Posterior vena cava (tissue), 2 donors: ENCODE measurements around the gene CTU2. TPM values are rescaled to one million over a fixed set of nuclear protein-coding genes. Genes with fewer than 3 reads are reported as not detected.
A peak's percentile ranks its signal among the peaks of the same experiment; 100 is the strongest.

ENCODE experiments used
- DNase-seq: peaks from one replicate; pipeline ENCODE4 v3.0.0-alpha.2; 2020; ENCODE audit warnings: low spot score
- intact Hi-C, 2 donors: fragments of 100-400 bp; cut with DNase I; formaldehyde crosslinking; loops; one replicate each; pipeline versions ENCODE4 v1.14.1 to v1.14.2; 2022 to 2023
- total RNA-seq, 2 donors: library from RNA; stranded (reverse); fragmentation: NEBNext Ultra II Directional; extraction: Animal tissue kit (Norgen Biotek cat#: 25700); gene quantifications; one replicate each; pipeline ENCODE4 v1.2.1, GENCODE V29; 2021
- donor health status: DM: yes; HTN: yes; CAD: no.
- donor health status: DM: yes; HTN: yes; CAD: no.

Gene CTU2
- total RNA-seq, 2 donors from 2014 or later, result 17.2 to 20.4 TPM

DNA sequence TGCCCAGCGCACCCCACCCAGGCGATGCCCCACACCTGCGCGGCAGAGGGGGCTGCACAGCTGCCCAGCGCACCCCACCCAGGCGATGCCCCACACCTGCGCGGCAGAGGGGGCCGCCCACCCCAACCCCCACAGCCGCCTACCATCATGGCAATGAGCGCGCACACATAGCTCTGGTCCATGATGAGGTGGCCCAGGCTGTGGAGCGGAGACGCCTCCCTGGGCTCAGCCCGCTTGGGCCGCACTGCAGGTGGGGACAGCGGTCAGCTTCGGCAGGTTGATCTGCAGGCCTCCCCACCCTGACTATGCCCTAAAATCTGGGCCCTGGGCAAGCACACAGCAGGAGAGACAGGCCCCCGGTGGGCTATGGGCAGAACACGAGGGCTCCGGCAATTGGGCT is 30.2 kb downstream of the CTU2 start:
- intact Hi-C loops, result loop anchor here (2.0 to 10.0 kb wide), 2 partner anchors 50 to 428 kb away; no protein-coding TSS in a partner anchor

DNA sequence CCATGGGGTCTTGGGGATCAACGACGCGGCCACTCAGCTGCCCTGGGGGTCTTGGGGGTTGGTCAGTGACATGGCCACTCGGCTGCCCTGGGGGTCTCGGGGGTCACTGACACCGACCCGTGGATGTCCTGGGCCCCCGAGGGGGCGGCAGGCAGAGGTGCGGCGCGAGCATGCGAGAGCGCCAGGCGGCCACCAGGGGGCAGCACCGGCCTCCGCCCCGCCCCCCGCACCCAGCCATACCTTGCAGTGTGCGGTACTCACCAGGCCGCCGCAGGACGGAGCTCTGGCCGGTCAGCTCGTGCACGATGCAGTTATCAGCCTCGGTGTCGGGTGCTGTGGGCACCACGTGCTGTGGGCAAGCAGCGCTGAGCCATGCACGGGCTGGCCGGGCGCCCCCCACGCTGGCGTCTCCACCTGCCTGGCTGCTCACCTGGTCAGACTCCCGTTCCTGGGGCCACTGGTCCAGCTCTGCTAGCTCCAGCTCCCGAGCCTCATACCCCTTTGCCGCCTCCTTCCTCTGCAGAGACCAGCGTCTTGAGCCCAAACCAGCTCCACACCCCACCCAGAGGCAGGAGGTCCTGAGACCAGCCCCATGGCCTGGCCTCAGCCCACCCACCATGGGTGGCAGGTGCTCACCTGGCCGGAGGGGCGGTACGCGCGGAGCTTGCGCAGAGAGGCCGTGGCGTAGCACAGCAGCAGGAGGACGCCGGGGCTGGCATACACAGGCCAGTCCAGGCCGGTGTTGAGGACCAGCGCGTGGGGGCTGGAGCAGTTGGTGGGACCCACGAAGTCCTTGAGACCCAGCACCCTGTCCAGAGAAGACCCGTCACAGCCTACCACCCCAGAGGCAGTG is 31.2 kb downstream of the CTU2 start:
- peak; percentile 92 for DNase-seq

More for the DNA sequence above, 30.2 kb downstream of the CTU2 start:
- DNase-seq, result no peak

GRCh38 chr16:88738151-88739084 is 32.1 kb downstream of the CTU2 start:
- intact Hi-C loops, result loop anchor here in 1 of 2 donors (2.0 to 10.0 kb wide), 2 partner anchors 46 to 426 kb away; partner anchors contain the start of gene PIEZO1
- DNase-seq, result no peak

More for the DNA sequence above, 31.2 kb downstream of the CTU2 start:
- intact Hi-C loops, result loop anchor here (2.0 to 10.0 kb wide), 3 partner anchors 47 to 427 kb away; partner anchors contain the start of gene PIEZO1 (in 1 of the 2)

- DNase-seq, result no peak
- intact Hi-C loops, result loop anchor here in 1 of 2 donors (2.0 to 10.0 kb wide), 2 partner anchors 45 to 425 kb away; partner anchors contain the start of gene PIEZO1
Measured at GRCh38 chr16:88739139-88739976, 33.1 kb downstream of the CTU2 start.

DNA sequence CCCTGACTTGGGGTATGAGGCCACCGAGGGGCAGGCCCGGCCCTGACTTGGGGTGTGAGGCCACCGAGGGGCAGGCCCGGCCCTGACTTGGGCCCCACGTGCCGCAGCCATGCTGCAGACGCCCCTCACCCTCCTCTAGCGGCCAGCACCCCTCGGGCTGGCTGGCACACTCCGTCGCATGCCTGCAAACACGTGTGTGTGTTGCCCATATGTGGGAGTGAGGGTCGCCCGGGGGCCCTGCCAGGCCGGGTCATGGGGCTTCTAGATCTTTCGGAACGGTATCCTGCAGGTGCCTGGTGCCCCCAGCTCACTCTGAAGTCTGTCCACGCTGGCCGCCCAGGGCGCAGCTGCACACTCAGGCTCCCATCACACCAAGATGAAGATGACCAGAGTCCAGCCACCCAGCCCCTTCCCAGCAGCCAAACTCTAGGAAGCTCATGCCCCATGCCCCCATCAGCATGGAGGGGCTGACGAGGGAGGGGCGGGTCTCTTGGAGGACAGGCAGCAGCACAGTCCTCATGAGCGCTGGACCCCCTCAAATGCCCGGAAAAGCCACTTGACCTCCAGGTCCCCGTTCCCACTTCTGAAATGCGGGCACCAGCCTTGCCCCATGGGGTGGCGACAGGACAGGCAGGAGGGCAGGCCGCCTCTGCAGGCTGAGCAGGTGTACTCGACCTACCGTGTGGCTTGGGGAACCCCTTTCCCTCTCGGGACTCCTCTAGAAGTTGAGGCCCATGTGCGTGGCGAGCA is 33.8 kb downstream of the CTU2 start:
- intact Hi-C loops, result loop anchor here (2.0 to 10.0 kb wide), 3 partner anchors 25 to 425 kb away; partner anchors contain the start of gene PIEZO1 (in 1 of the 2)
- DNase-seq, result no peak

DNA sequence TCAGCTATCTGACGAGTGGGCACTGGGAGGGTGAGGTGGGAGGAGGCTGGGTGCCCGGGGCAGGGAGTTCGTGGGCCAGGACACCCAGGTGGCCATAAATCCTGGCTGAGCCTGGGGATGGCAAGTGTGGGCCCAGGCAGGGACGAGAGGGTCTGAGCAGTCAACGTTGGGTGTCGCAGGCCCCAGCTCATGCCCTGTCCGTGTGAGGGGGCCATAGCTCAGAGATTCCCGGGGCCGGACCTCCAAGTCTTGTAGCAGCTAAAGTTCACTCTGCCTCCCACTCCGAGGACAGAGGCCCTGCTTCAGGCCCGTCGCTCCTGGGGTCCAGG is 34.4 kb downstream of the CTU2 start:
- intact Hi-C loops, result loop anchor here in 1 of 2 donors (2.0 kb wide), 1 partner anchor 24 kb away; no protein-coding TSS in a partner anchor
- no peak for DNase-seq

GRCh38 chr16:88741368-88741767 is 35.1 kb downstream of the CTU2 start:
- intact Hi-C loops, result loop anchor here in 1 of 2 donors (2.0 kb wide), 1 partner anchor 23 kb away; no protein-coding TSS in a partner anchor

DNA sequence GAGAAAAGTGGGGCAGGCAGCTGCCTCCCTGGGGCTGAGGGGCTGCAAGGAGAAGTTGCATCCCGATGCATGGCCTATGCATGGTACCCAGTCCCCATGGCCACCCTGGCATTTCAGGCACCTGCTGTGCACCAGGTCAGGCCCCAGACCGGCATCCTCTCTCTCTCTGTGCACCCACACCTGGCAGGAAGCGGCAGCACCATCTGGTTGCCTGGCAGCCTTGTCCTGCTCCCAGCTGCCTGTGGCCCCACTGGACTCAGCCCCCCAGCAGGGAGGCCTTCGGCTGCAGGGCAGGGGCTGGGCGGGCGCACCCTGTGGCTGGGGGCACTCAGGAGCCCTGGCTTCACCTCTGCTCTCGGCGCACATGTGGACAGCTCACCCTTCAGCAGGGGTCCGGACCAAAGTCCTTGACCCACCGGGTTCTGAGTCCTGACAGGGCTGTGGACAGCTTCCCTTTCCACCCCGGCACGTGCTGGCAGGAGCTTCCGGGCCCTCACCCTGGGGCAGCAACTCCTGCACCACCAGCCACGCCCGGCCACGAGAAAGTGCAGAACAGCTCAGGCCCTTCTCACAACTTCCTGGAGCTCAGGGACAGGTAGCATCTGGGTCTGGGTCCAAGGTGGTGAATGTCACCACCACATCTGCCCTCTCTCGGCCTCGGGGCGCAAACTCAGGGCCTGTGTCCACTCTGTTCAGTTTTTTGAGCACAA is 36.7 kb downstream of the CTU2 start:
- DNase-seq, result no peak
- intact Hi-C loops, result no loop called here

More at GRCh38 chr16:88741368-88741767, 35.1 kb downstream of the CTU2 start:
- DNase-seq, result no peak

DNA sequence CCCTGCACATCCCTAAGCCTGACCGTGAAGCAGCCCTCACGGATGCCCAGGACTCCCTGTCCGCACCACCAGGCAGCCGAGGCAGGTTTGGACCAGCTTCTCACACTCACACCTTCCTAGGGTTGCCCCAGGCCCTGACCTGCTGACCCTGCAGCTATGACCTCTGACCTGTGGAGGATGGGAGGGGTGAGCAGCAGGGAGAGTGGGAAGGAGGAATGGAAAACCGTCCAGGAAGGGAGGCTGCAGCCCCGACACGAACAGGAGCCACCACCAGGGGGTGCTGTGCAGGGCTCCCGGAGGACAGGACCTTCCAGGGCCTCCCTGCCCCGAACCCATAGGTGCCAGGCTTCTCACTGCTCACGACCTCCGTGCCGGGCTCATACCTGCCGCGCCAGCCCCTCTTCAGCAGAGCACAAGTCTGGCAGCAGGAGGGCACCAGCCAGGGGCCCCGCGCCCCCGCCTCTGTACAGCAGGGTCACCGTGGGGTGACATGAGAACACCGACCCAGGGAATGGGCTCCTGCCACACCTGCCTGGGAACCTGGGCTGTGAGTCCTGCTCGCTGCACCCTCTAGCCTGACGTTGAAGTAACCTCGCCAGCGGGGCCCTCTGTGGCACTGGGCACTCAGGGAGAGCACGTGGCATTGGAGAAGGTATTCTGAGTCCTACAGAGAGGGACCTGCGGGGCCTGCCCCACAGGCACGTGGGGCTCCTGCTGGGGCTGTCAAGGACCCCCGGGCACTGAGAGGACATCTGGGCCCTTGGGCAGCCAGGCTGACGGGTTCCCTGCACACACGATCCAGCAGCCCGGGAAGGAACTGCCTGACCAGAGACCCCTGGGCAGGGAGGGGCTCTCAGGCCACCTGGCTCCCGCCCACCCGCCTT is 37.6 kb downstream of the CTU2 start:
- peak; percentile 93 for DNase-seq
- intact Hi-C loops, result no loop called here

GRCh38 chr16:88744577-88745521 is 38.5 kb downstream of the CTU2 start:
- no peak for DNase-seq
- intact Hi-C loops, result no loop called here

DNA sequence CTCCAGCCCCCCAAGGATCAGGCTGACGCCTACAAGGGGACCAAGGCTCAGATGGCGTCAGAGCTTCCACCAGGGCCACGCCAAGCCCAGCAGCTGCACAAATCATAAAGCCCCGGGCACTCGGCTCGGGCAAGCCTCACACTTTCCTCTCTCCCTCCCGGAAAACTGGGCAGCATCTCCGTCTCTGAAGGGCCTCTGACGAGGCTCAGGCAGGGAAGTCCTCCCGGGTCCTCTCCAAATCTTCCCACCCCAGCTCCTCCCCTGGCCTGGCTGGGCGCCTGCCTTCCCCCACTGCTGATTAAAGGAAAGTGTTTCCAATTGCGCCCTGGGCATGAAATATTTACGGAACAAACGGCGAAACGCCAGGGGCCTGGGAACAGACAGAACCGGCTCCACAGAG is 40.2 kb downstream of the CTU2 start:
- peak; percentile 92 for DNase-seq
- intact Hi-C loops, result no loop called here

GRCh38 chr16:88747588-88748301 is 41.4 kb downstream of the CTU2 start:
- intact Hi-C loops, result no loop called here
- DNase-seq, result no peak

DNA sequence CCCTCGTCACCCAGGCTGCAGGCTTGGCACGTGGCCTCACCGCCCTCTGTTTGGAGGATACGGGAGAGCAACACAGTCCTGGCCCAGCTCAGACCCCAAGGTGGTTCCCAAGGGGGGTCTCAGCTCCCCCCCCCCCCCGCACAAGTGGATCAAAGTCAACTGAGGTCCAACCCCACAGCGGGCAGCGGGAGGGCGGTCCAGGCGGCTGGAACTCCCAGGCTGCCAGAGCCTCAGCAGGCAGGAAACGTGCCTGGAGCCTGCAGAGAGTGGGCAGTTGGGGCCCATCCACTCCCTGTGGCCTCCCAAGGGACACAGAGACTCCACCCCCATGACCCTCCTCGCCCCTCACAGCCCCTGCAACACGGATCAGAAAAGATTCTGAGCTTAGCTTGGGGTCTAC is 42.1 kb downstream of the CTU2 start:
- intact Hi-C loops, result no loop called here
- no peak for DNase-seq

DNA sequence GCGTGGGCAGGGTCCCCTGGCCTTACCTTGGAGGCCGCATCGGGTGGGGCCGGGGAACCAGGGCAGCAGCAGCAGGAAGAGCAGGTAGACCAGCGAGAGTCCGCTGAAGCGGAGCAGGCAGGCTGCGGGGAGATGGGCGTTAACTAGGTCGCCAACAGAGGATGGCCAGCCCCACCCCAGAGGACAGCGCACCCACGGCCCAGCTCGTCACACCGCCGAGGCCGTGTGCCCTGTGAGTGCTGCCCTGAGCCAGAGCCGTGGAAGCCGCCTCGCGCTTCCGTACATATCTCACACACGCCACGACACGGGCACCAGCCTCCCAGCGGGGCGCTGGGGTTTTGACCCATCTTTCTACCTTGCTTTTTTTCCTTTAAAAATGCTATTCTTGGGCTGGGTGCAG is 43.1 kb downstream of the CTU2 start:
- DNase-seq, result no peak
- intact Hi-C loops, result no loop called here

DNA sequence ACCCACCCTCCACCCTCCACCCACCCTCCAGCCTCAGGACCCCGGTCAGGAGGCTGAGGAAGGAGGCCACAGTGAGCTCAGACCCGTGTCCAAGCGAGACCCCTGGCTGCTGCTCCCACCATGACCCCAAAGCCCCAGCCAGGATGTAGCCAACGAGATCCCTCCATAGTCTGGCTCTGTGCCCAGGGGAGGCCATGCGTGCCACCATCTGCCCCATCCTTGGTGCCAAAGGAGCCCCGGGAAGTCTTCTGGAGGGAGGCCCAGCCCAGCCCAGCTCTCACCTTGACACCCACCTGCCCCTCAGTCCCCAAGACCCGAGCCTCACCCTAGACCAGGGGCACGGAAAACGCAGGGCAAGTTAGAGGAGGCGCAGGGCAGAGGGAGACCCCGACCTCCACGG is 44.6 kb downstream of the CTU2 start:
- DNase-seq, result no peak
- intact Hi-C loops, result no loop called here
